ENCODE measurements around the gene IRF2BP2.

IRF2BP2 gene

DNA sequence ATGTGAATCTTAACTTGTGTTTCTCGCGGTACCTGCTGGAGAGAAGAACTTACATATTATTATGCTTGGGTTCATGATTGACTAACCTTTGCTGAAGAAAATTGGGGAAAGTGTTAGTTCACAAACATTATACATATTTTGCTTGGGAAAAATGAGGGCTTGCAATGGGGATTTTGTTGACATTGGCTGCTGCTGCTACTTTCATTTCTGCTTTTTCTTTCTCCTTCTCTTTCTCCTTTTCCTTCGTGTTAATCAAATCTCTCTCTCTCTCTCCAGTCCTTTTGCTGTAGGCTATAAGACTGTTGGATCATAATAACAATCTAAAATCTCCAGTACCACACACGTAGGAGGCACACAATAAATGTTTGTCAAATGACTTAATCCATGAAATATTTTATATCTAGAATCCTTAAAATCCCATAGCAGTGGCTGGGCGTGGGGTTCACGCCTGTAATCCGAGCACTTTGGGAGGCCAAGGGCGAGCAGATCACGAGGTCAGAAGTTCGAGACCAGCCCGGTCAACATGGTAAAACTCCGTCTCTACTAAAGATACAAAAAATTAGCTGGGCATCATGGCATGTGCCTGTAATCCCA, 23.0 kb downstream of the IRF2BP2 start:
- H3K4me3 ChIP-seq (ENCODE audit: low read depth, low read length): no peak overlapping the region
- no peak overlapping the region for H3K4me2 ChIP-seq (ENCODE audit: low read length)
- no peaks in the 10 kb centered on the region for H3K36me3 ChIP-seq (ENCODE audit: control insufficient read depth, insufficient read depth, low read length)
- no peak overlapping the region for H2AFZ ChIP-seq
- TF ChIP-seq, protein P1, sequence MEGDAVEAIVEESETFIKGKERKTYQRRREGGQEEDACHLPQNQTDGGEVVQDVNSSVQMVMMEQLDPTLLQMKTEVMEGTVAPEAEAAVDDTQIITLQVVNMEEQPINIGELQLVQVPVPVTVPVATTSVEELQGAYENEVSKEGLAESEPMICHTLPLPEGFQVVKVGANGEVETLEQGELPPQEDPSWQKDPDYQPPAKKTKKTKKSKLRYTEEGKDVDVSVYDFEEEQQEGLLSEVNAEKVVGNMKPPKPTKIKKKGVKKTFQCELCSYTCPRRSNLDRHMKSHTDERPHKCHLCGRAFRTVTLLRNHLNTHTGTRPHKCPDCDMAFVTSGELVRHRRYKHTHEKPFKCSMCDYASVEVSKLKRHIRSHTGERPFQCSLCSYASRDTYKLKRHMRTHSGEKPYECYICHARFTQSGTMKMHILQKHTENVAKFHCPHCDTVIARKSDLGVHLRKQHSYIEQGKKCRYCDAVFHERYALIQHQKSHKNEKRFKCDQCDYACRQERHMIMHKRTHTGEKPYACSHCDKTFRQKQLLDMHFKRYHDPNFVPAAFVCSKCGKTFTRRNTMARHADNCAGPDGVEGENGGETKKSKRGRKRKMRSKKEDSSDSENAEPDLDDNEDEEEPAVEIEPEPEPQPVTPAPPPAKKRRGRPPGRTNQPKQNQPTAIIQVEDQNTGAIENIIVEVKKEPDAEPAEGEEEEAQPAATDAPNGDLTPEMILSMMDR (IDR thresholded peaks at IDR 0.05): no peak
- H3K9ac ChIP-seq: no peak overlapping the region
- no peaks in the 10 kb centered on the region for H3K4me1 ChIP-seq
- no peaks in the 10 kb centered on the region for H3K27me3 ChIP-seq (ENCODE audit: control insufficient read depth, insufficient read depth, low read length)
- H3K27ac ChIP-seq: no peak overlapping the region
- no peaks in the 10 kb centered on the region for H3K9me3 ChIP-seq (ENCODE audit: control insufficient read depth, low read length)
- H3K79me2 ChIP-seq: no peaks in the 10 kb centered on the region

DNA sequence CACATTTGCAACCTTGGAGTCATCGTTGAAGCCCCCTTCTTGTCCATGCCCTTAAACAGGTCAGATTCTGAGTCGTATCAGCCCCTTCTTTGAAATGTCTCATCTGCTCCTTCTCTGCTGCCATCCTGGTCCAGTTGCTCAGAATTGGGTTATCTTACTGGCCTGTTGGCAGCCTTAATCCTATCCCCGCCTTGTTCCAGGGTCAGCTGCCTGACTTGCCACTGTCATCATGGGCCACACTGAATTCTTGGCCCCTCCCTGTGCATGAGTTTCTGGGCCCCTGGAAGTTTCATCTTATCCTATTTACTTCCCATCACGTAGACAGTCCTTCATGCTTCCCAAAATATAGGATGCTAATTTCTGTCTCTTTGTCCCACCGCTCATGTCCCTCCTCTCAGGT, 23.7 kb downstream of the IRF2BP2 start:
- no peak overlapping the region for H3K4me2 ChIP-seq (ENCODE audit: low read length)
- H3K27me3 ChIP-seq (ENCODE audit: control insufficient read depth, insufficient read depth, low read length): no peaks in the 10 kb centered on the region
- no peaks in the 10 kb centered on the region for H3K4me1 ChIP-seq
- no peak overlapping the region for H2AFZ ChIP-seq
- no peak overlapping the region for H3K9ac ChIP-seq
- H3K36me3 ChIP-seq (ENCODE audit: control insufficient read depth, insufficient read depth, low read length): no peaks in the 10 kb centered on the region
- H3K27ac ChIP-seq: peak overlapping the region; percentile 36
- no peak overlapping the region for H3K4me3 ChIP-seq (ENCODE audit: low read depth, low read length)
- no peaks in the 10 kb centered on the region for H3K79me2 ChIP-seq
- no peaks in the 10 kb centered on the region for H3K9me3 ChIP-seq (ENCODE audit: control insufficient read depth, low read length)
- TF ChIP-seq, protein P1 (IDR thresholded peaks at IDR 0.05): no peak

- no peak overlapping the region for H3K4me3 ChIP-seq (ENCODE audit: low read depth, low read length)
- H3K79me2 ChIP-seq: no peaks in the 10 kb centered on the region
- no peaks in the 10 kb centered on the region for H3K4me1 ChIP-seq
- no peak overlapping the region for H2AFZ ChIP-seq
- H3K9me3 ChIP-seq (ENCODE audit: control insufficient read depth, low read length): no peaks in the 10 kb centered on the region
- peak overlapping the region; percentile 36 for H3K27ac ChIP-seq
- H3K27me3 ChIP-seq (ENCODE audit: control insufficient read depth, insufficient read depth, low read length): no peaks in the 10 kb centered on the region
- H3K4me2 ChIP-seq (ENCODE audit: low read length): no peak overlapping the region
- H3K9ac ChIP-seq: no peak overlapping the region
- TF ChIP-seq, protein P1 (IDR thresholded peaks at IDR 0.05): no peak
- H3K36me3 ChIP-seq (ENCODE audit: control insufficient read depth, insufficient read depth, low read length): no peaks in the 10 kb centered on the region
Observed at GRCh38 chr1:234585330-234586055, 24.5 kb downstream of the IRF2BP2 start.

DNA sequence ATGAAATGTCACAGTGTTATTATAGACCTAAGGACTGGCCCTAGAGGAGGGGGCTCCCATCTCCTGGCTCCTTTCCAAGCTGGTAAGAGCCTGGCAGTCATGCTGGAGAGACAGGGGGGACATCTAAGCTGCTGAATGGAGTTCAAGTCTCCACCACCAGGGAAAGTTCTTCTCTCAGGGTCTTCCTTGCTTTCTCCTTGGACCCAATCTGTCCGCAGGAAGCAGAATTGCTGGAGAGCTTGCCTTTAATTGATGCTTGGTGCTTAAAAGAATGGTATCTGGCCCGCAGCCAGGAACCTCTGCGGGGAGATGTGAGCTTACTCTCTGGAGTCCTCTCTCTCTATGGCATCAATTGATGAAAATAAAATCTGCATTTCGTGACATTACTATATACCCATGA, 25.1 kb downstream of the IRF2BP2 start:
- Histone ChIP-seq H2AFZ (no peak overlapping the region), H3K4me3 (ENCODE audit: low read depth, low read length) (no peak overlapping the region), H3K79me2 (no peaks in the 10 kb centered on the region), H3K9me3 (ENCODE audit: control insufficient read depth, low read length) (no peaks in the 10 kb centered on the region), H3K27me3 (ENCODE audit: control insufficient read depth, insufficient read depth, low read length) (no peaks in the 10 kb centered on the region), H3K36me3 (ENCODE audit: control insufficient read depth, insufficient read depth, low read length) (no peaks in the 10 kb centered on the region), H3K27ac (peak overlapping the region; percentile 36), H3K4me1 (no peaks in the 10 kb centered on the region), H3K9ac (no peak overlapping the region), H3K4me2 (ENCODE audit: low read length) (no peak overlapping the region)
- TF ChIP-seq, protein P1 (IDR thresholded peaks at IDR 0.05): no peak

DNA sequence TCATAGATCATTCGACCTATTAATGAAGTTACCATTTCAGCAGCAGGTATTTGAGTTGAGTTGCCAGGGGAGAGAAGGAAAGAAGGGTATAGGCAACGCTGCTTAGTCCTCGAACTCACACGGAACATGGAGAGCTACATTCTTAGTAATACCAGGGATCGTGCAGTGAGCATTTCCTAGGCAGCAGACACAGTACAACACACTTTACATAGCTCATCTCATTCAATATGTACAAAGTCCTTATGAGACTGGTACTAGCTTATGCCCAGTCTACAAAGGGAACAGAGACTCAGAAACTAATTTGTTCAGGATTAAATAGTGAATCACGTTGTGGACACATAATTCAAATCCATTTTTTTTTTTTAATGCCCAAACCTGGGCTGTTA, 25.6 kb downstream of the IRF2BP2 start:
- Histone ChIP-seq H3K79me2 (no peaks in the 10 kb centered on the region), H3K27me3 (ENCODE audit: control insufficient read depth, insufficient read depth, low read length) (no peaks in the 10 kb centered on the region), H3K36me3 (ENCODE audit: control insufficient read depth, insufficient read depth, low read length) (no peaks in the 10 kb centered on the region), H3K9ac (no peak overlapping the region), H3K27ac (no peak overlapping the region), H3K9me3 (ENCODE audit: control insufficient read depth, low read length) (no peaks in the 10 kb centered on the region), H3K4me2 (ENCODE audit: low read length) (no peak overlapping the region), H3K4me1 (no peaks in the 10 kb centered on the region), H2AFZ (no peak overlapping the region), H3K4me3 (ENCODE audit: low read depth, low read length) (no peak overlapping the region)
- TF ChIP-seq, protein P1 (IDR thresholded peaks at IDR 0.05): no peak
